GM19238 (cell line): ENCODE results near the gene NKIRAS2.
A peak's percentile ranks its signal among the peaks of the same experiment; 100 is the strongest.

Experiments used
- DNase-seq: peaks from one replicate; pipeline ENCODE4 v3.0.0; 2011; ENCODE audit warnings: low spot score; ENCODE audit not compliant: insufficient read length

The NKIRAS2 gene

DNA sequence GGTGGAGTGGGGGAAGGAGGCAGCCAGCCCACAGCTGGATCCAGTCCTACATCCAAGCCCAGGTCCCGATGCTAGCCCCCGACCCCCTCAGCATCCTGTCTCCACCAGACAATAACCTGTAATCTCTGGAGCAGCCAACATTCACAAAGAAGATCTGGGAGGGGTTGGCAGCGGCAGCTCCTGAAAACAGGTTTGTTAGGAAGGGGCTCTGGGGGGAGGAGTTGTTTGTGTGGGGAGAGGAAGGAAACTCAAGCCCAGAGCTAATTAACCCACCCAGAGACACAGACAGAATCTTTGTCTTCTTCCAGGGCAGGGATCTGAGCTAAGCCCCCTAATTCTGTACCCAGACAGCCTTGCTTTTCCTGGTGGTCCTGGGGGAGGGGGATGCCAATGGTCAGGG lies 35.1 kb downstream of the NKIRAS2 start:
- no peak for DNase-seq

DNA sequence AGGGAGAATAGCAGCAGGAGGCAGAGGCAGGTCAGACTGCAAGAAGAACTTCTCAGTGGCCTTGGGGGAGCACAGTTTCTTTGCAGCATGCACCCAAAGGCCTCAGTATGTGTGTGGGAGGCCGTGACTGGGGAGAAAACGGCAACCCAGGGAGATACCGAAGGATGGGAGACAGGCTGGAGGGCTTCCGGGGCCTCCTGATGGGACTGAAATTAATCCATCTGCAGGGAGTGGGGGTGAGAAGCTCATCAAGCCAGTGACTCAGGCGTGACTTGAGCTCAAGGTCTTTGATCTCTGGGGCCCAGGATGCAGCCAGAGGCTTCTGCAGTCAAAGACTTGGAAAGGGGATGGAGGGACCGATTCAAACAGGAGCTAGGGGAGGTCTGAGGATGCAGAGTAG lies 35.6 kb downstream of the NKIRAS2 start:
- no peak for DNase-seq

DNA sequence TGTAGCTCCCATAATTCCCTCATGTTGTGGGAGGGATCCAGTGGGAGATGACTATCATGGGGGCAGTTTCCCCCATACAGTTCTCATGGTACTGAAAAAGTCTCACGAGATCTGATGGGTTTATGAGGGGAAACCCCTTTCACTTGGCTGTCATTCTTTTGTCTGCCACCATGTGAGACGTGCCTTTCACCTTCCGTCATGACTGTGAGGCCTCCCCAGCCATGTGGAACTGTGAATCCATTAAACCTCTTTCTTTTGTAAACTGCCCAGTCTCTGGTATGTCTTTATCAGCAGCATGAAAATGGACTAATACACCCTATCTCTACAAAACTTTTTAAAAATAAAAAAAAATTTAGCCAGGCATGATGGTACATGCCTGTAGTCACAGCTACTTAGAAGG lies 36.7 kb downstream of the NKIRAS2 start:
- DNase-seq, result no peak

DNA sequence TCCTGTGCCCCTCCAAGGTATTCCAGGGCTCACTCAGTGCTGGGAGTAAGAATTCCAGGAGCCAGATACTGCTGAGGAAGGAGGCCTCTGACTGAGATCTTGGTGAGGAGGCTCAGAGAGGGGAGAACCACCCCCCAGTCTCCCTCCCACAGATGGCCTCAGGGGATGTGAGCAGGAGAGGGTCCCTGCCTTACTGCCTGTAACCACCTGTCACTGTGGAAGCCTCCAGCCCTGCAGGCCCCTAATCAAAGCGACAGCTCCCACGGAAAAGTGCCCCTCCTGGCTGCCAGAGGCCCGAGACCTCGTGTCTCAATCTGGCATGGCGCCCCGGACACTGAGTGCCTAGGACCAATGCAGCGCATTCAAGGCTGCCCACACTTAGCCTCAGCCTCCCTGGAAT lies 38.2 kb downstream of the NKIRAS2 start:
- no peak for DNase-seq

DNA sequence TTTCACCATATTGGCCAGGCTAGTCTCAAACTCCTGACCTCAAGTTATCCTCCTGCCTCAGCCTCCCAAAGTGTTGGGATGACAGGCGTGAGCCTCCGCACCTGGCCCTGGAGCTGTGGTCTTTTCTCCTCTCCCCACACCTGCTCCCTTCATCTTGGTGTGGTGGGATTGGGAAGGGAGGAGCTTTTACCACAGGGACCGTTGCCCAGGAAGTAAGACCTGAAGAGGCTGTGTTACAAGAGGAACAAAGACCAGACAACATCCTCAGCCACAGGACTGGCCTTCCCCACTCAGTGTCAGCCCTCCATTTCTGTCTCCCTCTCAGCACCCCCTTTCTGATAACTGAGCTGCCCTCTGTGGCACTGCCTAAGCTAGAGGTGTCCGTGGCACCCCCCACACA lies 39.9 kb downstream of the NKIRAS2 start:
- no peak for DNase-seq

DNA sequence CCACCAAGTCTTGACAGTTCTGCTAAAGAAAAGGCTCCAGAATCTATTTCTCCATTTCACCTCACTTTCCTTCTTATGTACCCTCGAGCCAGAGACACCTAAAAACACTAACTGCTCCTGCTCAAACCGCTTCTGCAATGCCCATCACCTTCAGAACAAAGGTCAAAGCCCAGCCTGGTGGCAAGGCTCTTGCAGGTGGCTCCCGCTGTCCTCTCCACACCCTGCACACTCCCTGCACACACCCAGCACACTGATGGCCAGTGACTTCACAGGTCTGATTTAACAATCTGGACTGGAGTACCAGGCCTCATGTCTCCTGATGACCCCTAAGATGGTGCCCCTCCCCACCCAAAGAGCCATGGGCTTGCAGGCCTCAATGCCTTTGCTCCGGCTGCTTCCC lies 40.3 kb downstream of the NKIRAS2 start:
- no peak for DNase-seq

DNA sequence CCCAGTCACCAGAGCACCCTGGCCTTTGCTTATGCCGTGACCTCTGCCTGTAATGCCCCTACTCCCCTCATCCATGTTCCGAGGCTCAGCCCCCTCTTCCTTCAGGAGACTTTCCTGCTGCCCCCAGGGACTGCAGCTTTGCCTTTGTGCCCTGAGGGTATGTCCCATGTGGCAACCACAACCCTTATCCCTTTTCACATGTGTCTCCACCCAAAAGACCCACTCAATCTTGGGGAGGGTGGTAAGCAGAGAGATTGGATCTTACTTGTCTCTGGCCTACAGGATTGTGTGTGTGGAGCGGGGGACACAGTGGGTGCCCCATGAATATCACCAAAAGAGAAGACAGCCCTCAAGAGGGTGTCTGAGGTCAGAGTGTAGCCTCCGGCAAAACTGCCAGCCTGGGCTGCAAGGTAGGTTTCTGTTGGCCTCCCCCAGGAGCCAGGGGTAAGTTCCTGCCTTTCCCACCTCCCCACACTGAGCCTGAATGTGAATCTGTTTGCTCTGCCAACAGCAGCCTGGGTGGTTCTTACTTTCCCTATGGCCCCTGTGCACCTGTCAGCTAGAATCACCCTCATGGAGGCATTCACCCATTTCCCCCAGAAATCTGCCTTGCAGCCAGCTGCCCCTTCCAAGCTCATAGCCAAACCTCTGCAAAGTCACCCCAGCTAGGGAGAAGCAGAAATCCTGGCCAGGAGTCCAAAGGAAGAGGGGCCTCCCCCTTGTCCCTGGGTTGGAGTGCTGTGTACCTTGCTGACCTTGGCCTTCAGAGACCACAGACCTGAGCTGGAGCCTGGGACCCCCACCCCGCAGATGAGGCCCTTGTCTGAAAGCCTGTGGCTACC lies 42.0 kb downstream of the NKIRAS2 start:
- no peak for DNase-seq

DNA sequence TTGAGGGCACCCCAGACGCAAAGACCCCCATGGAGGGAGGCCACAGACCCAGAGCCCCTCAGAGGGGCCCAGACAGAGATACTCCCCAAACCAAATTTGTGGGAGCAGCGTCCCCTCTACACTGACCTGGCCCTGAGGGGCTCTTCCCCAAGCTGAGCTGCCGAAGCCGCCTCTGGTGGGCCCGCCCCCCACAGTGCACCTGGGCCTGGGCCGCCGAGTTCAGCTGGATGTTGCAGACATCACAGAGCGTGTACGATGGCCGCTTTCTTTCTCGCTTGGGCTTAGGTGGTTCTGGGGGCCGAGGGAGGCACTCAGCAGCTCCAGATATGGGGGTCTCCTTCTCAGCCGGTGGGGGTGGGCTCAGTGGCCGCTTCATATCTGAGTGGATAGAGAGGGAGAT lies 42.8 kb downstream of the NKIRAS2 start:
- no peak for DNase-seq

DNA sequence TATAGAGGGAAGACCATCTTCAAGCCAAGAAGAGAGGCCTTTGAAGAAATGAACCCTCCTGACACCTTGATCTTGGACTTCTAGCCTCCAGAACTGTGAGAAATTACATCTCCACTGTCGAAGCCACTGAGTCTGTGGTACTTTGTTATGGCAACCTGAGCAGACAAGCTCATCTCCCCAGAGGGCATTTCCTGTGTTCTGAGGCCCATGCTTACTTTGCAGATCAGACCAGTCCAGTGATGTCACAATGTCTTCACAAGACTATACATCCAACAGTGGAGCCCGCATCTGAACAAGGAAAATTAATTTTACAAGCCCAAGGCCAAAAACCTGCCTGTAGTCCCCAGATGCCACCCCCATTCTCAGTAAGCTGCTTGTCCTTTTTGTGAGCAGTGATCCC lies 45.3 kb downstream of the NKIRAS2 start:
- no peak for DNase-seq

DNA sequence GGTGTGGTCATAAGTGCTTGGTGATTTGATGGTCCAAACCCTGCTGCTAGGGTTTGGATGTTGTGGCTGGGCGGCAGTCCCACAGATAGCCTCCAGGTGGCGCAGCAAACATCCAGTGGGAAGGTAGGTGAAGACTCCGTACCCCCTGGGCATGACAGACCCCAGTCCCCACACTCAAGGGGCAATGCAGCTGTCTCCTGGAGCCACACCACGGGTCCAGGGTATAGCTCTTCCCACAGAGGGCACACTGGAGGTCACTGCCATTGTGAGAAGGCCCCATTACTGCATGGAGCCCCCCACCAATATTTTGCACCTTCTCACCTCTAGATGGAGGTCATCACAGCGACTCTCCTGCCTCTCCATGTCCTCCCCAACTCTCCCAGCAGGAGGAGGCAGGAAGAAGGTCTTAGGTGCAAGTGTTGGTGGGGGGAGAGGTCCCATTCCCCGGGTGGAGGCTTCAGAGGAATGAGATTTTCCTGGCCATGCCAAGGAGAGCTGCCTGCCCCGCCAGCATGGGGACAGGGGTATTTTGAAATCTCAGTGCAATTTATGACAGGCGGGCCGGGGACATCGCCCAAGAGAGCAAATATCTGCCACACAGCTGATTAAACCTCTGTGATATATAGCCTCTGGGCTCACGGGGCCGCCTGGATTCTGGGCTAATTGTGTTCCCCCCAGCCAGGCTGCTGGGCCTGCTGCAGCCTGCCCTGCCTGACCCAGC lies 47.6 kb downstream of the NKIRAS2 start:
- DNase-seq, result peak; percentile 46

DNA sequence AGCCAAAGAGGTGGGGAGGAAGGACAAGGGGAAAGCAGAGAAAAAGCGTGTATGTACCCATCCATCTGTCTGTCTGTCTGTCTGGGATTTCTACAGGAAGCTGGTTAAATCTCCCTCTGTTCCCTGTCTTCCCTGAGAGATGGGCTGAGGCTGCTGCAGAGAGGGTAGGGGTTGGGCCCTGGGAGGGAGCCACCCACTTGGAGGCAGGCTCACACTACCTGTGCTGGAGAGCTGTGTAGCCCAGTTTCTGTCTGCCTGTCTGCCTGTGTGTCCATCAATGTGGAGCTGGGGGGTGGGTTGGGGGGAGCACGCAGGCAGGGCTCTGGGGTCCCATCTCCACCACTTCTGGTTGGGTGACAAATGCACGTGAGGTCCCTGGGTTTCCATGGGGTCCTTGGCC lies 49.1 kb downstream of the NKIRAS2 start:
- DNase-seq, result no peak

DNA sequence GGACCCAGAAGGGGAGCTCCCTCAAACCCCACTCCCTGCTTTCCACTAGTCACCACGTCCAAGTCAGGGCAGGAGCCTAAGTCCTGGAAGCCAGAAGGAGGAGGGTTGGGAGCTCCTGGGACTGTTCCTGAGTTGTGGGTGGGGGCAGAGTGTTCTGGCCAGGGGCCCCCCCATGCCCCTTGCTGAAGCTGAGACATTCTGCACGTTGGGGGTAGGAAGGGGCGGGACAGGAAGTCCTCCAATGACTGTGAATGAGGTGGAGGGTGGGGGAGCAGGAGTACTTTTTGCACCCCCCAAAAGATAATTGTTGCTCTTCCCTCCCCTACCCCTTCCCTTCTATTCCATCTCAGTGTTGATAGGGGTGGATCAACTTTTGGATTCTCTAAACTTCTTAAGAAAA lies 51.9 kb downstream of the NKIRAS2 start:
- DNase-seq, result no peak

DNA sequence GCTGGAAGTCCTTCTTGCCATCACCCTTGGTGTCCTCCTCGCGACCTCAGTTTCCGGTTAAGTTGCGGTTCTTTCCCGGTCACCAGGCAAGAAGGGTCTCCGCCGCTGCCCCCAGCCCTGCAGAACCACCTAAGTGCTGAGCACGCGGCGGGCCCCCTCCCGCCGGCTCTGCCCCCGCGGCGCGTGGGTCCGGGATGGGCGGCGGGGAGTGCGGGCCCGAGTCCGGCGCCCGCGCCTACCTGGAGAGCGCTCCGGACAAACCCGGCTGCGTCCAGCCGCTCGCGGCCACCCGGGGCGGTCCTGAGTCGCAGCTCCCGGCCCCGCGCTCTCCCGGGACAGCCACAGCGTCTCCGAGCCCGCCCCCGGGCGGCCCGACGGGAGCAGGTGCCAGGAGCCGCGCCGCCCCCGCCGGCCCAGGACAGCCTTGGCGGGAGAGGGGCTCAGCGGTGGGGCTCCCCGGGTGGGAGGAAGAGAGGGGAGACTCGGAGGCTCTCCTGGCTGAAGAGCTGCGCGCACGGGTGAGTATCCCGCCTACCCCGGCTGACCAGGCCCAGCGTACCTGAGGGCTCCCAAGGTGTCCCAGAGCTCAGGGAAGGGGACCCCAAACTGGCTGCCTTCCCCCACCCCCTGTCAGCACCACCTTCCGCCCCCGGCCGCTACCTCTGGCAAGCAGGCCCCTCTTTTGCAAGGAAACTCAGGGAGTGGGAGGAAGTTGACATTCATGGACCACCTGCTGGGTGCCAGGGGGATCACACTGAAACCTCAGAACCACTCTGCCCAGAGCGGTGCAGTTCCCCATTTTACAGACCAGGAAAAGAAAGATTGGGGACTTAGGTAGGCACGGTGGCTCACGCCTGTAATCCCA lies 52.7 kb downstream of the NKIRAS2 start:
- no peak for DNase-seq
